GM18951 (cell line): ENCODE data around the gene PPM1E.

ENCODE experiments used
- POLR2A ChIP-seq: IDR thresholded peaks from 4 replicates; pipeline ENCODE4 v1.6.1; 2011; ENCODE audit warnings: mild to moderate bottlenecking; ENCODE audit not compliant: insufficient read length, insufficient read depth; ENCODE audit errors: extremely low read depth
- in situ Hi-C: fragments of 300-500 bp; cut with MboI; formaldehyde crosslinking; loops from one replicate; pipeline ENCODE4 v1.12.0; 2022; ENCODE audit warnings: low sequenced_read_pairs, mixed read lengths, inconsistent platforms; ENCODE audit not compliant: unreplicated experiment

PPM1E gene

GRCh38 chr17:59004338-59005111, 248.9 kb downstream of the PPM1E start:
- in situ Hi-C loops = loop anchor here (10.0 kb wide), 2 partner anchors 420 to 490 kb away; partner anchors contain the start of gene MTMR4
- TF ChIP-seq POLR2A = no peak

GRCh38 chr17:59007995-59008394, 252.3 kb downstream of the PPM1E start:
- TF ChIP-seq POLR2A = no peak
- in situ Hi-C loops = loop anchor here (10.0 kb wide), 2 partner anchors 423 to 493 kb away; partner anchors contain the start of gene MTMR4

GRCh38 chr17:59008737-59009136, 253.1 kb downstream of the PPM1E start:
- in situ Hi-C loops = loop anchor here (10.0 kb wide), 2 partner anchors 424 to 494 kb away; partner anchors contain the start of gene MTMR4

GRCh38 chr17:59010026-59010425, 254.4 kb downstream of the PPM1E start:
- no peak for TF ChIP-seq POLR2A
- in situ Hi-C loops = no loop called here

More at GRCh38 chr17:59008737-59009136, 253.1 kb downstream of the PPM1E start:
- no peak for TF ChIP-seq POLR2A

- in situ Hi-C loops = no loop called here
- no peak for TF ChIP-seq POLR2A
These were observed 256.3 kb downstream of the PPM1E start for GRCh38 chr17:59011975-59012374.

GRCh38 chr17:59018019-59018418, 262.4 kb downstream of the PPM1E start:
- no peak for TF ChIP-seq POLR2A
- in situ Hi-C loops = no loop called here

GRCh38 chr17:59024916-59025315, 269.3 kb downstream of the PPM1E start:
- TF ChIP-seq POLR2A = no peak
- in situ Hi-C loops = no loop called here

GRCh38 chr17:59026176-59026939, 270.7 kb downstream of the PPM1E start:
- no peak for TF ChIP-seq POLR2A
- in situ Hi-C loops = no loop called here

GRCh38 chr17:59027750-59028149, 272.1 kb downstream of the PPM1E start:
- in situ Hi-C loops = no loop called here
- TF ChIP-seq POLR2A = no peak

- no peak for TF ChIP-seq POLR2A
- in situ Hi-C loops = no loop called here
These were observed 272.7 kb downstream of the PPM1E start for GRCh38 chr17:59028328-59028727.

GRCh38 chr17:59030811-59031210, 275.2 kb downstream of the PPM1E start:
- no peak for TF ChIP-seq POLR2A
- in situ Hi-C loops = no loop called here
